HG03469 (cell line): ENCODE results near the gene STX18.
A peak's percentile ranks its signal among the peaks of the same experiment; 100 is the strongest.
"Not testable (repeated sequence)": the region's sequence is repeated elsewhere in the genome, so short reads cannot be mapped to it uniquely, and the experiment has no call there.

Source experiments
- ATAC-seq: cut with Tn5 transposase; IDR thresholded peaks from one replicate; pipeline ENCODE4 v1.9.1; 2021; ENCODE audit warnings: mild to moderate bottlenecking, moderate library complexity, moderate number of reproducible peaks; ENCODE audit not compliant: unreplicated experiment

STX18 gene

GRCh38 chr4:4555916-4556315 is 14.1 kb upstream of the STX18 start:
- ATAC-seq, result no peak

- ATAC-seq, result no peak
Observed at GRCh38 chr4:4554234-4554633, 12.4 kb upstream of the STX18 start.

- ATAC-seq, result not testable (repeated sequence)
Observed at GRCh38 chr4:4552042-4552441, 10.2 kb upstream of the STX18 start.

GRCh38 chr4:4550161-4550560 is 8.3 kb upstream of the STX18 start:
- not testable (repeated sequence) for ATAC-seq

GRCh38 chr4:4549534-4549933 is 7.7 kb upstream of the STX18 start:
- no peak for ATAC-seq

- no peak for ATAC-seq
Observed at GRCh38 chr4:4542774-4543485, 1.1 kb upstream of the STX18 start.

GRCh38 chr4:4541040-4541631 is 712 bp downstream of the STX18 start:
- ATAC-seq, result peak; percentile 31

GRCh38 chr4:4539481-4539880 is 2.4 kb downstream of the STX18 start:
- ATAC-seq, result no peak

- no peak for ATAC-seq
Observed at GRCh38 chr4:4535590-4535989, 6.3 kb downstream of the STX18 start.

- no peak for ATAC-seq
Observed at GRCh38 chr4:4534515-4535145, 7.2 kb downstream of the STX18 start.

GRCh38 chr4:4533461-4534169 is 8.2 kb downstream of the STX18 start:
- no peak for ATAC-seq

GRCh38 chr4:4532371-4533154 is 9.3 kb downstream of the STX18 start:
- ATAC-seq, result no peak

GRCh38 chr4:4529392-4529791 is 12.5 kb downstream of the STX18 start:
- no peak for ATAC-seq

- ATAC-seq, result no peak
Observed at GRCh38 chr4:4526401-4526800, 15.4 kb downstream of the STX18 start.

- peak; percentile 97 for ATAC-seq
Observed at GRCh38 chr4:4524364-4524763, 17.5 kb downstream of the STX18 start.

GRCh38 chr4:4521731-4522130 is 20.1 kb downstream of the STX18 start:
- no peak for ATAC-seq

GRCh38 chr4:4521136-4521535 is 20.7 kb downstream of the STX18 start:
- no peak for ATAC-seq

GRCh38 chr4:4519297-4519894 is 22.5 kb downstream of the STX18 start:
- no peak for ATAC-seq

- ATAC-seq, result no peak
Observed at GRCh38 chr4:4518747-4519146, 23.1 kb downstream of the STX18 start.

GRCh38 chr4:4514786-4515185 is 27.1 kb downstream of the STX18 start:
- no peak for ATAC-seq
